ENCODE measurements around the gene SLC2A5. TPM values are rescaled to one million over a fixed set of nuclear protein-coding genes. Genes with fewer than 3 reads are reported as not detected.

SLC2A5 gene
- polyA plus RNA-seq, 3 donors: 0.75 to 1.3 (median 0.81) TPM

GRCh38 chr1:8986814-8987190 is 82.6 kb downstream of the SLC2A5 start:
- peaks cover 4 to 5% of the 10 kb centered on the region in 2 donors for H3K4me1 ChIP-seq (ENCODE audit: control insufficient read depth in 1 of 2, insufficient read depth in 2 of 2, low read length in 2 of 2)
- intact Hi-C loops (cut with micrococcal nuclease): loop anchor here (5.0 kb wide), 2 partner anchors 70 to 130 kb away; no protein-coding TSS in a partner anchor
- no peaks in the 10 kb centered on the region for H4K20me1 ChIP-seq (ENCODE audit: insufficient read depth, low read length)
- peak overlapping the region in 1 of 7 donors; percentile 35 for H3K27ac Mint-ChIP-seq
- no peaks in the 10 kb centered on the region for H3K36me3 ChIP-seq (replicated peaks in 1 of 2; ENCODE audit: control insufficient read depth in 1 of 2, insufficient read depth in 2 of 2, low read length in 2 of 2)
- H3K4me2 ChIP-seq (replicated peaks; ENCODE audit: extremely low read depth, low read length, poor library complexity, severe bottlenecking): no peak overlapping the region
- peaks cover 7% of the 10 kb centered on the region for H3K4me1 Mint-ChIP-seq
- H3K27me3 Mint-ChIP-seq (ENCODE audit: low read depth in 3 of 3): peaks cover 4 to 7% (median 5%) of the 10 kb centered on the region in 3 donors
- no peak overlapping the region for H2AFZ ChIP-seq (ENCODE audit: insufficient read depth, low read depth, low read length, poor library complexity, severe bottlenecking)
- peaks cover 0 to 3% (median 0%) of the 10 kb centered on the region in 7 donors for H3K9me3 Mint-ChIP-seq
- no peak overlapping the region for H3K27ac ChIP-seq (ENCODE audit: low read depth in 1 of 2, low read length in 2 of 2)
- no peaks in the 10 kb centered on the region for H3K79me2 ChIP-seq (ENCODE audit: insufficient read depth, low read length)
- no peaks in the 10 kb centered on the region for H3K36me3 Mint-ChIP-seq
- H3K9ac ChIP-seq (ENCODE audit: insufficient read depth, low read length, poor library complexity, severe bottlenecking): no peak overlapping the region
- no peaks in the 10 kb centered on the region for H3K27me3 ChIP-seq (ENCODE audit: control insufficient read depth in 2 of 2, insufficient read depth in 2 of 2, low read length in 2 of 2)
- DNase-seq: no peak
- no peak overlapping the region for H3K4me3 Mint-ChIP-seq
- 89% methylated on average over 6 of the region's 10 CpGs for WGBS (ENCODE audit: insufficient coverage)
- no peak overlapping the region for H3K4me3 ChIP-seq (replicated peaks in 1 of 3; ENCODE audit: low read depth in 2 of 3, low read length in 3 of 3)
- H3K9me3 ChIP-seq (replicated peaks in 1 of 2; ENCODE audit: control insufficient read depth in 1 of 2, insufficient read depth in 1 of 2, low read length in 2 of 2): no peaks in the 10 kb centered on the region
- TF ChIP-seq CTCF (IDR thresholded peaks at IDR 0.05): no peak

GRCh38 chr1:8985915-8986813 is 83.3 kb downstream of the SLC2A5 start:
- Mint-ChIP-seq H3K27me3 (ENCODE audit: low read depth in 3 of 3) (peaks cover 4 to 7% (median 5%) of the 10 kb centered on the region in 3 donors), H3K27ac (peak overlapping the region in 2 of 7 donors; percentile 35 to 46), H3K9me3 (peaks cover 0 to 4% (median 2%) of the 10 kb centered on the region in 7 donors), H3K4me1 (peaks cover 8% of the 10 kb centered on the region), H3K4me3 (no peak overlapping the region), H3K36me3 (no peaks in the 10 kb centered on the region)
- Histone ChIP-seq H3K4me3 (replicated peaks in 1 of 3; ENCODE audit: low read depth in 2 of 3, low read length in 3 of 3) (no peak overlapping the region), H3K4me2 (replicated peaks; ENCODE audit: extremely low read depth, low read length, poor library complexity, severe bottlenecking) (no peak overlapping the region), H3K9ac (ENCODE audit: insufficient read depth, low read length, poor library complexity, severe bottlenecking) (no peak overlapping the region), H3K9me3 (replicated peaks in 1 of 2; ENCODE audit: control insufficient read depth in 1 of 2, insufficient read depth in 1 of 2, low read length in 2 of 2) (no peaks in the 10 kb centered on the region), H3K36me3 (replicated peaks in 1 of 2; ENCODE audit: control insufficient read depth in 1 of 2, insufficient read depth in 2 of 2, low read length in 2 of 2) (no peaks in the 10 kb centered on the region), H3K4me1 (ENCODE audit: control insufficient read depth in 1 of 2, insufficient read depth in 2 of 2, low read length in 2 of 2) (peaks cover 4 to 5% of the 10 kb centered on the region in 2 donors), H3K79me2 (ENCODE audit: insufficient read depth, low read length) (no peaks in the 10 kb centered on the region), H4K20me1 (ENCODE audit: insufficient read depth, low read length) (no peaks in the 10 kb centered on the region), H2AFZ (ENCODE audit: insufficient read depth, low read depth, low read length, poor library complexity, severe bottlenecking) (no peak overlapping the region), H3K27ac (ENCODE audit: low read depth in 1 of 2, low read length in 2 of 2) (no peak overlapping the region), H3K27me3 (ENCODE audit: control insufficient read depth in 2 of 2, insufficient read depth in 2 of 2, low read length in 2 of 2) (no peaks in the 10 kb centered on the region)
- WGBS (ENCODE audit: insufficient coverage): 94% methylated on average over 9 of the region's 14 CpGs
- no peak for DNase-seq
- TF ChIP-seq CTCF (IDR thresholded peaks at IDR 0.05): no peak
- intact Hi-C loops (cut with micrococcal nuclease): loop anchor here (5.0 kb wide), 2 partner anchors 69 to 129 kb away; no protein-coding TSS in a partner anchor

Small RNAs within 50 kb of the gene (small RNA-seq; reads per million reads assigned to genes)
- not detected for gene RF00424 (ENCODE audit: insufficient read length, low read depth)

Other genes with a start within 250 kb of the SLC2A5 start
- gene ENO1, start 190.9 kb downstream of the SLC2A5 start, polyA plus RNA-seq: 1,000 to 10,000 TPM in 2 of 3 donors, 100 to 1,000 TPM in 1; 525 to 1,573 (median 1,458) TPM
- not detected for gene CA6, start 123.8 kb downstream of the SLC2A5 start, polyA plus RNA-seq
- gene SLC2A7, start 43.2 kb downstream of the SLC2A5 start, polyA plus RNA-seq: not detected
- gene GPR157, start 59.5 kb upstream of the SLC2A5 start, polyA plus RNA-seq: 1 to 10 TPM in 1 of 3 donors, under 1 TPM in 2; 0.56 to 1.1 (median 0.72) TPM
- gene H6PD, start 165.1 kb upstream of the SLC2A5 start, polyA plus RNA-seq: 10 to 100 TPM in 2 of 3 donors, 1 to 10 TPM in 1; 8.6 to 15.9 (median 11.4) TPM
- 1 to 10 TPM in 1 of 3 donors, under 1 TPM in 2; 0.15 to 1.2 (median 0.29) TPM for gene SPSB1, start 223.3 kb upstream of the SLC2A5 start, polyA plus RNA-seq